OCI-LY3 (cell line): ENCODE results near the gene CLDN12.

ENCODE experiments used
- H2AFZ ChIP-seq: fragments of 200-600, 300-600 bp; shearing (Covaris generic); 2 replicates; pipeline ENCODE4 v1.6.0; 2014; ENCODE audit warnings: antibody characterized with exemption, low read depth, low read length
- H3K27ac ChIP-seq: fragments of 200-600, 300-600 bp; sonication (generic); 2 replicates; pipeline ENCODE4 v1.5.1; 2014; ENCODE audit warnings: mild to moderate bottlenecking, low read length, moderate library complexity, mixed read lengths
- H3K27me3 ChIP-seq: fragments of 200-600, 300-600 bp; sonication (generic); 2 replicates; pipeline ENCODE4 v1.6.1; 2014; ENCODE audit warnings: low read depth, low read length, mixed read lengths
- H3K36me3 ChIP-seq: fragments of 200-600, 300-600 bp; sonication (generic); replicated peaks from 2 replicates; pipeline ENCODE3; 2014; ENCODE audit warnings: low read depth, low read length, mixed read lengths
- H3K4me1 ChIP-seq: fragments of 300-600, 200-600 bp; sonication (generic); 2 replicates; pipeline ENCODE4 v1.6.1; 2014; ENCODE audit warnings: low read length, mixed read lengths
- H3K4me2 ChIP-seq: fragments of 200-600, 300-600 bp; sonication (generic); 2 replicates; pipeline ENCODE4 v1.6.1; 2014; ENCODE audit warnings: low read length, mixed read lengths
- H3K4me3 ChIP-seq: fragments of 300-600, 200-600 bp; sonication (generic); 2 replicates; pipeline ENCODE4 v1.5.1; 2014; ENCODE audit warnings: antibody characterized with exemption, mild to moderate bottlenecking, low read length, moderate library complexity
- H3K79me2 ChIP-seq: fragments of 300-600, 200-600 bp; shearing (Covaris generic); 2 replicates; pipeline ENCODE4 v1.6.1; 2014; ENCODE audit warnings: mild to moderate bottlenecking, low read length, mixed read lengths
- H3K9ac ChIP-seq: fragments of 300-600, 200-600 bp; shearing (Covaris generic); 2 replicates; pipeline ENCODE4 v1.6.0; 2014; ENCODE audit warnings: mild to moderate bottlenecking, low read length, moderate library complexity
- H3K9me3 ChIP-seq: fragments of 200-600, 300-600 bp; shearing (Covaris generic); 2 replicates; pipeline ENCODE4 v1.6.1; 2014; ENCODE audit warnings: low read length, mixed read lengths; ENCODE audit not compliant: insufficient read depth
- H4K20me1 ChIP-seq: fragments of 200-600, 300-600 bp; sonication (generic); 2 replicates; pipeline ENCODE4 v1.6.1; 2016; ENCODE audit warnings: low read length, mixed read lengths; ENCODE audit not compliant: insufficient read depth
- EZH2phosphoT487 ChIP-seq: fragments of 200-600 bp; shearing (Covaris generic); IDR thresholded peaks from 2 replicates; pipeline ENCODE4 v1.6.1; 2018; ENCODE audit warnings: antibody characterized with exemption, mixed run types, low read depth
- TF ChIP-seq, protein P1 (sequence below): fragments of 200-600, 300-600 bp; sonication (generic); IDR thresholded peaks from 2 replicates; pipeline ENCODE4 v1.5.1; 2014; ENCODE audit warnings: antibody characterized with exemption, low read length, low read depth

The CLDN12 gene

DNA sequence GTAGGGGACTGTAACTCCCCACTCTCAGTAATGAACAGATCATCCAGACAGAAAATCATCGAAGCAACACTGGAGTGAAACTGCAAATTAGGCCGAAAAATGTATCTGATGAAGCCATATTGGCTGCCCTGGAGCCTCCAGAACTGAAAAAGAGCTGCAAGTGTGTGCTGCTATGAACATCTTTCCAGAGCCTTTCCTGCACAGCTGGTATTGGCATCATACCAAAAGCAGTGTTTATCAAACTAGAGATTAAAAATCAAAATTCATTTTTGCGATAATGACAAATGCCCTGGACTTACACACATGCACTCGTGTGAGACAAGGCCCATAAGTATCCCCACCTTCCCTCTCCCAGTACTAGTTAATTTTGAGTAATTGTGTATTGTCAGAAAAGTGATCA is 6.8 kb upstream of the CLDN12 start:
- no peaks in the 10 kb centered on the region for H4K20me1 ChIP-seq
- no peaks in the 10 kb centered on the region for H3K27me3 ChIP-seq
- no peak overlapping the region for H3K4me3 ChIP-seq
- no peak overlapping the region for H3K27ac ChIP-seq
- H3K36me3 ChIP-seq = peaks cover 3% of the 10 kb centered on the region
- H3K4me1 ChIP-seq = no peaks in the 10 kb centered on the region
- no peak for TF ChIP-seq EZH2phosphoT487
- TF ChIP-seq, protein P1, sequence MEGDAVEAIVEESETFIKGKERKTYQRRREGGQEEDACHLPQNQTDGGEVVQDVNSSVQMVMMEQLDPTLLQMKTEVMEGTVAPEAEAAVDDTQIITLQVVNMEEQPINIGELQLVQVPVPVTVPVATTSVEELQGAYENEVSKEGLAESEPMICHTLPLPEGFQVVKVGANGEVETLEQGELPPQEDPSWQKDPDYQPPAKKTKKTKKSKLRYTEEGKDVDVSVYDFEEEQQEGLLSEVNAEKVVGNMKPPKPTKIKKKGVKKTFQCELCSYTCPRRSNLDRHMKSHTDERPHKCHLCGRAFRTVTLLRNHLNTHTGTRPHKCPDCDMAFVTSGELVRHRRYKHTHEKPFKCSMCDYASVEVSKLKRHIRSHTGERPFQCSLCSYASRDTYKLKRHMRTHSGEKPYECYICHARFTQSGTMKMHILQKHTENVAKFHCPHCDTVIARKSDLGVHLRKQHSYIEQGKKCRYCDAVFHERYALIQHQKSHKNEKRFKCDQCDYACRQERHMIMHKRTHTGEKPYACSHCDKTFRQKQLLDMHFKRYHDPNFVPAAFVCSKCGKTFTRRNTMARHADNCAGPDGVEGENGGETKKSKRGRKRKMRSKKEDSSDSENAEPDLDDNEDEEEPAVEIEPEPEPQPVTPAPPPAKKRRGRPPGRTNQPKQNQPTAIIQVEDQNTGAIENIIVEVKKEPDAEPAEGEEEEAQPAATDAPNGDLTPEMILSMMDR = no peak
- no peak overlapping the region for H2AFZ ChIP-seq
- H3K9ac ChIP-seq = no peak overlapping the region
- no peaks in the 10 kb centered on the region for H3K9me3 ChIP-seq
- H3K79me2 ChIP-seq = no peaks in the 10 kb centered on the region
- no peak overlapping the region for H3K4me2 ChIP-seq

DNA sequence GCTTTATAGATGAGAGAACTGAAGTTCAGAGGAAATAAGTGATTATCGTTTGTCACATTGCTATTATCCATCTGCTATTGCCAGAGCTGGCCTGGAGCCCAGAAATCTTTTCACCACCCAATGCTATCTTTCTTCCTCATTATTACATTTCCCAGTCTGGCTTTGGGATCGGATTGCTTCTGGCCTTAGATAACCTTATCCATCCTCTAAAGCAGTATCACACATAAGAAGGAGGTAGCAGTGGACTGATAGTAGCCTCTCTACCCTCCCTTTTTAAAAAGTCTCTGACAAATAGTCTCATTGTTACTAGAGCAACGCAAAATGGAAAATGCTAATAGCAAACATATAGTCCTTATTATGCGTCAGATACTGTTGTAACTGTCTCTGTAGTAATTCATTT is 1.3 kb upstream of the CLDN12 start:
- H3K4me3 ChIP-seq = no peak overlapping the region
- H2AFZ ChIP-seq = no peak overlapping the region
- no peaks in the 10 kb centered on the region for H3K27me3 ChIP-seq
- TF ChIP-seq EZH2phosphoT487 = no peak
- TF ChIP-seq, protein P1 = no peak
- peaks cover 6% of the 10 kb centered on the region; the same call in 1 of the 2 replicates for H3K4me1 ChIP-seq
- H3K27ac ChIP-seq = no peak overlapping the region
- no peak overlapping the region for H3K9ac ChIP-seq
- H4K20me1 ChIP-seq = no peaks in the 10 kb centered on the region
- no peaks in the 10 kb centered on the region for H3K9me3 ChIP-seq
- H3K79me2 ChIP-seq = no peaks in the 10 kb centered on the region
- no peak overlapping the region for H3K4me2 ChIP-seq
- no peaks in the 10 kb centered on the region for H3K36me3 ChIP-seq

DNA sequence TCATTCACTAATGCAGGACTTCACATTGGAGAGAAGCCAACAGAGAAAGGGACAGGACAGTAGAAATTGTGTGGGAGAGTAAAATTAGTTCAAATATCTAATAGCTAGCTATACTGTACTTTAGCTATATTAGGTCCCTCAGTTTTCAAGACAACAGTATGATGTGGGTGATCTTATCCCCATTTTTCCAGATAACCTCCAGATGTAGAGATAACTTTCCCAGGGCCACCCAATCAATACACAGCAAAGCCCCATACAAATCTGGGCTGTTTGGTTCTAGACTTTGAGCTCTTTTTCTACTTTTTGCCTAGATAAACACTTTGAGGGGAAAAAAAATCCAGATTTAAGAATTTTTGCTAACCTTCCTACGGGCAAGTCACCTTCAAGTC is 482 bp upstream of the CLDN12 start:
- Histone ChIP-seq H3K27ac (no peak overlapping the region), H3K36me3 (no peaks in the 10 kb centered on the region), H3K4me2 (peak overlapping the region; percentile 92), H3K27me3 (no peaks in the 10 kb centered on the region), H3K9ac (peak overlapping the region; percentile 86), H3K9me3 (no peaks in the 10 kb centered on the region), H3K79me2 (no peaks in the 10 kb centered on the region), H2AFZ (peak overlapping the region; percentile 100), H3K4me1 (peaks cover 6% of the 10 kb centered on the region; the same call in 1 of the 2 replicates), H4K20me1 (no peaks in the 10 kb centered on the region), H3K4me3 (peak overlapping the region; percentile 99)
- no peak for TF ChIP-seq EZH2phosphoT487
- TF ChIP-seq, protein P1 = no peak

DNA sequence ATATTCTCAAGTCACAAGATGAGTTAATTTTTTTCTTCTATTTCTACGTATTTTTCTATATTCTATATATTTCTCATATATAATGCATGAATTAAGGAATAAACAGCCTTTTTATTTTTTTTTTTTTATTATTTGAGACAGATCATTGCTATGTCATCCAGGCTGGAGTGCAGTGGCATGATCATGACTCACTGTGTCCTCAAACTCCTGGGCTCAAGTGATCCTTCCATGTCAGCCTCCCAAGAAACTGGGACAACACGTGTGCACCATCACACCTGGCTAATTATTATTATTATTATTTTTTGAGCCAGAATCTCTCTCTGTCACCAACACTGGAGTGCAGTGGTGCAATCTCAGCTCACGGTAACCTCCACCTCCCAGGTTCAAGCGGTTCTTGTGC is 1.5 kb downstream of the CLDN12 start:
- H3K4me1 ChIP-seq = peaks cover 6% of the 10 kb centered on the region; the same call in 1 of the 2 replicates
- peak overlapping the region; percentile 92; the same call in 1 of the 2 replicates for H3K4me2 ChIP-seq
- no peak overlapping the region for H3K27ac ChIP-seq
- no peak overlapping the region for H3K4me3 ChIP-seq
- H3K9me3 ChIP-seq = no peaks in the 10 kb centered on the region
- no peaks in the 10 kb centered on the region for H3K79me2 ChIP-seq
- H3K9ac ChIP-seq = no peak overlapping the region; the same call in 1 of the 2 replicates
- H3K36me3 ChIP-seq = no peaks in the 10 kb centered on the region
- TF ChIP-seq EZH2phosphoT487 = no peak
- TF ChIP-seq, protein P1 = no peak
- no peaks in the 10 kb centered on the region for H4K20me1 ChIP-seq
- no peak overlapping the region for H2AFZ ChIP-seq
- no peaks in the 10 kb centered on the region for H3K27me3 ChIP-seq
